HepG2 (cell line): ENCODE results near the gene PNKD. TPM values are rescaled to one million over a fixed set of nuclear protein-coding genes. Genes with fewer than 3 reads are reported as not detected.
A peak's percentile ranks its signal among the peaks of the same experiment; 100 is the strongest.

Experiments used
- GABPB1 ChIP-seq: IDR thresholded peaks from 2 replicates; pipeline ENCODE4 v1.6.1; 2016; ENCODE audit warnings: mild to moderate bottlenecking, missing genetic modification reagents, moderate library complexity, missing compliant biosample characterization
- HDAC2 ChIP-seq: sonication (generic); formaldehyde crosslinking; IDR thresholded peaks from 2 replicates; pipeline ENCODE4 v1.4.0; 2020; ENCODE audit warnings: missing genetic modification reagents
- REPIN1 ChIP-seq: sonication (generic); formaldehyde crosslinking; IDR thresholded peaks from 2 replicates; pipeline ENCODE4 v1.8.0; 2022; ENCODE audit warnings: missing genetic modification reagents, low read depth, mild to moderate bottlenecking, borderline replicate concordance
- RFX1 ChIP-seq: fragments of 450-650 bp; IDR thresholded peaks from 2 replicates; pipeline ENCODE4 v1.6.1; 2017
- RXRB ChIP-seq: IDR thresholded peaks from 2 replicates; pipeline ENCODE4 v1.6.1; 2016; ENCODE audit warnings: borderline replicate concordance, missing genetic modification reagents, missing compliant biosample characterization
- SNAPC4 ChIP-seq: sonication (generic); formaldehyde crosslinking; IDR thresholded peaks from 2 replicates; pipeline ENCODE4 v1.4.0; 2020; ENCODE audit warnings: mild to moderate bottlenecking, missing genetic modification reagents
- SNAPC5 ChIP-seq: sonication (generic); formaldehyde crosslinking; IDR thresholded peaks from 2 replicates; pipeline ENCODE4 v1.8.1; 2023; ENCODE audit warnings: mild to moderate bottlenecking, missing genetic modification reagents, borderline replicate concordance
- SOX6 ChIP-seq, 2 experiments: fragments of 450-650 bp in 1 of 2; sonication (generic) in 1 of 2; formaldehyde crosslinking in 1 of 2; IDR thresholded peaks; 2 replicates each; pipeline versions ENCODE4 v1.4.0 to v1.6.1; 2017 to 2020; ENCODE audit warnings: antibody characterized with exemption in 1 of 2, mild to moderate bottlenecking in 1 of 2, missing genetic modification reagents in 1 of 2
- YEATS2 ChIP-seq: sonication (generic); formaldehyde crosslinking; IDR thresholded peaks from 2 replicates; pipeline ENCODE4 v1.4.0; 2020; ENCODE audit warnings: missing genetic modification reagents, borderline replicate concordance
- ZBTB2 ChIP-seq: sonication (generic); formaldehyde crosslinking; IDR thresholded peaks from 2 replicates; pipeline ENCODE4 v1.8.0; 2022; ENCODE audit warnings: low read depth, missing genetic modification reagents
- ZC3H4 ChIP-seq: sonication (generic); formaldehyde crosslinking; IDR thresholded peaks from 2 replicates; pipeline ENCODE4 v1.4.0; 2020; ENCODE audit warnings: missing genetic modification reagents, borderline replicate concordance
- ZFYVE20 ChIP-seq: sonication (generic); formaldehyde crosslinking; IDR thresholded peaks from 2 replicates; pipeline ENCODE4 v1.8.0; 2023; ENCODE audit warnings: low read depth, mild to moderate bottlenecking, moderate library complexity, missing genetic modification reagents, borderline replicate concordance
- ZNF317 ChIP-seq: sonication (generic); formaldehyde crosslinking; IDR thresholded peaks from 2 replicates; pipeline ENCODE4 v1.5.0; 2020; ENCODE audit warnings: mild to moderate bottlenecking, missing genetic modification reagents
- ZNF678 ChIP-seq: sonication (generic); formaldehyde crosslinking; IDR thresholded peaks from 2 replicates; pipeline ENCODE4 v1.4.0; 2020; ENCODE audit warnings: mild to moderate bottlenecking, missing genetic modification reagents
- ZNF704 ChIP-seq: sonication (generic); formaldehyde crosslinking; IDR thresholded peaks from 2 replicates; pipeline ENCODE4 v1.8.1; 2023; ENCODE audit warnings: mild to moderate bottlenecking, inconsistent platforms, moderate library complexity, missing genetic modification reagents, borderline replicate concordance
- ZNF800 ChIP-seq: sonication (generic); formaldehyde crosslinking; IDR thresholded peaks from 2 replicates; pipeline ENCODE4 v1.4.0; 2020; ENCODE audit warnings: missing genetic modification reagents
- ZNF841 ChIP-seq: sonication (generic); formaldehyde crosslinking; IDR thresholded peaks from 2 replicates; pipeline ENCODE4 v1.8.1; 2023; ENCODE audit warnings: missing genetic modification reagents, borderline replicate concordance
- ZSCAN30 ChIP-seq: sonication (generic); formaldehyde crosslinking; IDR thresholded peaks from 2 replicates; pipeline ENCODE4 v1.5.0; 2020; ENCODE audit warnings: mild to moderate bottlenecking, missing genetic modification reagents
- polyA plus RNA-seq, 8 experiments: library from polyadenylated mRNA; depleted of rRNA in 3 of 8; stranded (reverse) in 7 of 8; unstranded in 1 of 8; fragments of >200 nt; fragmentation: Illumina TruSeq in 4 of 8; extraction: Trizol in 4 of 8; gene quantifications; 2 replicates each; pipeline versions ENCODE4 v1.2.1 to v1.2.3, GENCODE V29; 2011 to 2016; ENCODE audit warnings: low read depth in 4 of 8, missing spikeins in 1 of 8, mixed read lengths in 1 of 8; ENCODE audit not compliant: insufficient read depth in 1 of 8
- total RNA-seq, 5 experiments: library from RNA; depleted of rRNA; stranded (reverse); fragments of >200 nt; fragmentation: Illumina TruSeq; extraction: Trizol; gene quantifications; 2 replicates each; pipeline ENCODE4 v1.2.3, GENCODE V29; 2016; ENCODE audit warnings: low read depth in 1 of 5

PNKD gene
- total and polyA plus RNA-seq, 2 of the 13 experiments (the other 11 are each of a cell fraction or from before 2014, with no cell fraction given): 55.9 to 80.4 TPM

GRCh38 chr2:218286570-218287459 lies 16.5 kb downstream of the PNKD start (continued):
- TF ChIP-seq SNAPC4 (CRISPR knock-in tag) (no peak), ZNF704 (CRISPR knock-in tag) (0 out of 2 replicates have a peak, but pooled peaks have one; percentile 20), RXRB (CRISPR knock-in tag) (peak; percentile 24; the same call in 1 of the 2 replicates), ZNF800 (CRISPR knock-in tag) (no peak), ZNF317 (CRISPR knock-in tag) (no peak), ZNF841 (no peak), ZBTB2 (no peak), SNAPC5 (CRISPR knock-in tag) (no peak), REPIN1 (CRISPR knock-in tag) (no peak), SOX6 (IDR thresholded peaks at IDR 0.05) (no peak), SOX6 (CRISPR knock-in tag; IDR thresholded peaks at IDR 0.05) (peak; percentile 26; the same call in 1 of the 2 replicates), HDAC2 (CRISPR knock-in tag) (no peak), YEATS2 (CRISPR knock-in tag) (no peak), GABPB1 (no peak; the same call in 1 of the 2 replicates), ZC3H4 (CRISPR knock-in tag) (no peak), RFX1 (no peak), ZNF678 (CRISPR knock-in tag) (no peak), ZSCAN30 (CRISPR knock-in tag) (no peak), ZFYVE20 (CRISPR knock-in tag) (no peak)
